K562 (cell line): ENCODE data around the gene FBXO22. TPM values are rescaled to one million over a fixed set of nuclear protein-coding genes. Genes with fewer than 3 reads are reported as not detected.

Experiments
- AFF4 ChIP-seq: sonication (generic); formaldehyde crosslinking; IDR thresholded peaks from 2 replicates; pipeline ENCODE4 v1.8.0; 2023; ENCODE audit warnings: mild to moderate bottlenecking, missing genetic modification reagents
- ARID3A ChIP-seq: IDR thresholded peaks from 2 replicates; pipeline ENCODE4 v1.6.1; 2012; ENCODE audit warnings: low read depth, low read length, improper control_type of control experiment, borderline replicate concordance
- ASH1L ChIP-seq: fragments of 450-650 bp; IDR thresholded peaks from 2 replicates; pipeline ENCODE4 v1.6.1; 2018; ENCODE audit warnings: borderline replicate concordance, mild to moderate bottlenecking, low read depth; ENCODE audit not compliant: partially characterized antibody
- BDP1 ChIP-seq: IDR thresholded peaks from 3 replicates; pipeline ENCODE4 v1.6.1; 2011; ENCODE audit not compliant: insufficient read length, insufficient read depth
- BHLHE40 ChIP-seq: IDR thresholded peaks from 2 replicates; pipeline ENCODE4 v1.6.1; 2011; ENCODE audit warnings: low read length, improper control_type of control experiment
- BRD4 ChIP-seq: fragments of 200-600 bp; sonication (generic); IDR thresholded peaks from 2 replicates; pipeline ENCODE4 v1.6.1; 2017; ENCODE audit warnings: inconsistent platforms
- DNMT1 ChIP-seq: fragments of 450-650 bp; IDR thresholded peaks from 2 replicates; pipeline ENCODE4 v1.6.1; 2016; ENCODE audit warnings: antibody characterized with exemption, mild to moderate bottlenecking
- ESRRA ChIP-seq: fragments of 450-650 bp; IDR thresholded peaks from 2 replicates; pipeline ENCODE4 v1.6.1; 2014; ENCODE audit warnings: low read depth, mild to moderate bottlenecking, moderate library complexity, borderline replicate concordance
- HOMEZ ChIP-seq: fragments of 250-450 bp; sonication (Bioruptor Pico); IDR thresholded peaks from 2 replicates; pipeline ENCODE4 v1.4.0; 2020; ENCODE audit warnings: mild to moderate bottlenecking, moderate library complexity
- MAFK ChIP-seq: IDR thresholded peaks from 2 replicates; pipeline ENCODE4 v1.6.1; 2011; ENCODE audit warnings: low read length, improper control_type of control experiment
- NR2F6 ChIP-seq: fragments of 450-650 bp; formaldehyde crosslinking; IDR thresholded peaks from 2 replicates; pipeline ENCODE4 v1.4.0; 2020; ENCODE audit warnings: mild to moderate bottlenecking
- POLR2G ChIP-seq: fragments of 200-400 bp; formaldehyde crosslinking; IDR thresholded peaks from 2 replicates; pipeline ENCODE4 v1.6.1; 2017; ENCODE audit warnings: low read depth, mild to moderate bottlenecking, antibody characterized with exemption, low read length, moderate library complexity
- SMARCA5 ChIP-seq: fragments of 450-650 bp; IDR thresholded peaks from 2 replicates; pipeline ENCODE4 v1.6.1; 2016
- SOX6 ChIP-seq: fragments of 450-650 bp; IDR thresholded peaks from 2 replicates; pipeline ENCODE4 v1.6.1; 2014; ENCODE audit warnings: mild to moderate bottlenecking
- TAF9B ChIP-seq: fragments of 450-650 bp; IDR thresholded peaks from 2 replicates; pipeline ENCODE4 v1.6.1; 2018; ENCODE audit warnings: mild to moderate bottlenecking; ENCODE audit not compliant: partially characterized antibody
- TARDBP ChIP-seq: fragments of 450-650 bp; IDR thresholded peaks from 2 replicates; pipeline ENCODE4 v1.6.1; 2016
- UBTF ChIP-seq, 2 experiments: IDR thresholded peaks; 2 replicates each; pipeline ENCODE4 v1.6.1; 2012; ENCODE audit warnings: improper control_type of control experiment in 2 of 2, low read depth in 2 of 2, low read length in 2 of 2, borderline replicate concordance in 1 of 2
- polyA plus RNA-seq, 8 experiments: library from polyadenylated mRNA; depleted of rRNA in 4 of 8; stranded (reverse) in 5 of 8; unstranded in 3 of 8; fragments of >200 nt; fragmentation: Nextera tagmentation in 2 of 8; fragmentation: Illumina TruSeq in 1 of 8; extraction: Ambion mirVana in 2 of 8; extraction: Trizol in 1 of 8; gene quantifications; 2 replicates each; pipeline versions ENCODE4 v1.2.1 to v1.2.3, GENCODE V29; 2011 to 2014; ENCODE audit warnings: inconsistent platforms in 1 of 8, missing spikeins in 1 of 8
- total RNA-seq, 7 experiments: library from RNA; depleted of rRNA in 6 of 7; stranded (reverse); fragments of >200 nt in 6 of 7; fragmentation: Illumina TruSeq in 2 of 7; extraction: Trizol in 2 of 7; gene quantifications; 2 replicates each; pipeline versions ENCODE4 v1.2.1 to v1.2.3, GENCODE V29; 2011 to 2021; ENCODE audit warnings: low replicate concordance in 1 of 7
- TF ChIP-seq, protein P1 (sequence below), 2 experiments: fragments of 250-450 bp in 1 of 2; fragments of 450-650 bp in 1 of 2; sonication (Bioruptor Pico) in 1 of 2; IDR thresholded peaks; 2 replicates each; pipeline versions ENCODE4 v1.6.1 to v1.8.0; 2016 to 2021; ENCODE audit warnings: mild to moderate bottlenecking in 2 of 2, moderate library complexity in 2 of 2, missing compliant biosample characterization in 1 of 2, missing genetic modification characterization in 1 of 2

Gene FBXO22
- total and polyA plus RNA-seq, 9 of the 15 experiments (the other 6 are each of a cell fraction or from before 2014, with no cell fraction given) = 24.4 to 99.4 (median 66.5) TPM

DNA sequence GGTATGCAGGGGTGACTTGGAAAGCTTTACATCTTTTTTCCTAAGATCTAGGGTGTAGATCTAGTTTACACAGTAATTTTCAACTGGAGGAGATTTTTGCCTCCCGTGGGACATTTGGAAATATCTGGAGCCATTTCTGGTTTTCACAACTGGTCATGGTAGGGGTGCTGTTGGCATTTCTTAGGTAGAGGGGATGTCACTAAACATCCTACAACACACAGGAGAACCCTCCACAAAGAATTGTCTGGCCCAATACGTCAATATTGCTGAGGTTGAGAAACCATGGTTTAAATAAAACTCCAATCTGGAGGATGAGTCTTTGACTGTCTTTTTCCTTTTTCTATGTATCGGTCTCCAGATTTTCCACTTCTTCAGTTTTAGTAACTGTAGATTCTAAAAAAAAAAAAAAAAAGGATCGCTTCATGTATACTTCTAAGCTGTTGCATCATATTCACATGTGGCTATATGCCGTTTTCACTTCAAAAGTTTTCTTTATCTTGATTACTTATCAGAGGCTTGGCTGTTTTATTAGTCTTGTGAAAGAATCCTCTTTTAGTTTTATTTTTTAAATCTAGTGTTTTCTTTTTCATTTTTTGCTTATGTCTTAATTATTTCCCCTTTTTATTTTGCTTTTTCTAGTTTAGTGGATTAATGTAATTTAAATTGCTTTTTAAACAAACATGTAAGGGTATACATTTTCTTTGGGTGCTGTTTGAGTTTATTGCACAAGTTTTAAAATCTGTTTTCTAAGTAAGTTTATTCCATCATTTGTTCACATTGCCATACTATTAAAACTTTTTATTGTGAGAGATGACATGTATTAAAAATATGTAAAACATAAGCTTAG, 39.2 kb upstream of the FBXO22 start (continued):
- TF ChIP-seq MAFK (no peak), TAF9B (no peak), BHLHE40 (no peak), ESRRA (no peak), UBTF (IDR thresholded peaks at IDR 0.05; ENCODE audit: borderline replicate concordance in 1 of 2, low read depth in 2 of 2, low read length in 2 of 2) (no peak), ASH1L (no peak), SOX6 (no peak), BDP1 (no peak), TARDBP (no peak), HOMEZ (CRISPR knock-in tag) (no peak), POLR2G (no peak), NR2F6 (no peak), BRD4 (no peak), DNMT1 (no peak), AFF4 (no peak), SMARCA5 (peak; percentile 19; the same call in 1 of the 2 replicates), ARID3A (no peak)
- TF ChIP-seq, protein P1, sequence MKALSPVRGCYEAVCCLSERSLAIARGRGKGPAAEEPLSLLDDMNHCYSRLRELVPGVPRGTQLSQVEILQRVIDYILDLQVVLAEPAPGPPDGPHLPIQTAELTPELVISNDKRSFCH (CRISPR knock-in tag; IDR thresholded peaks at IDR 0.05) = 0 out of 2 replicates have a peak, but pooled peaks have one; percentile 8
- TF ChIP-seq, protein P1 (tag; IDR thresholded peaks at IDR 0.05) = no peak
